Caco-2 (cell line): Measurements from ENCODE around the gene PAIP2B. TPM values are rescaled to one million over a fixed set of nuclear protein-coding genes. Genes with fewer than 3 reads are reported as not detected.

Experiments
- BruUV-seq: library from RNA; stranded (reverse); fragments of 400-500 nt; replicated peaks from 2 replicates; lab custom pipeline; 2021; lab: Mats Ljungman, UMichigan
- CTCF ChIA-PET: fragments of 300-600 bp; sonication (Branson Sonifier 250); formaldehyde crosslinking; loops from one replicate; lab custom pipeline; 2022; ENCODE audit warnings: antibody characterized with exemption; lab: Charles Lee
- POLR2A ChIA-PET: fragments of 300-600 bp; sonication (Branson Sonifier 250); formaldehyde crosslinking; loops from one replicate; lab custom pipeline; 2022; ENCODE audit warnings: antibody characterized with exemption; lab: Charles Lee
- DNase-seq, 2 experiments: peaks; one replicate each; pipeline versions ENCODE4 v3.0.0 to v3.0.0-alpha.2; 2020 to 2022
- H3K27me3 ChIP-seq: replicated peaks from 2 replicates; pipeline ENCODE4 v1.6.0; 2011; ENCODE audit warnings: low read length; ENCODE audit not compliant: control insufficient read depth, insufficient read depth
- H3K36me3 ChIP-seq: 2 replicates; pipeline ENCODE4 v1.5.1; 2011; ENCODE audit warnings: low read length; ENCODE audit not compliant: control insufficient read depth, insufficient read depth
- H3K4me1 ChIP-seq: fragments of 250-450 bp; sonication (Bioruptor Pico); 2 replicates; pipeline ENCODE4 v1.5.1; 2020; ENCODE audit warnings: mild to moderate bottlenecking
- H3K4me3 ChIP-seq: 2 replicates; pipeline ENCODE4 v1.5.1; 2011; ENCODE audit warnings: low read depth, mild to moderate bottlenecking, control low read depth, low read length
- H3K9me3 ChIP-seq: fragments of 250-450 bp; sonication (Bioruptor Pico); 2 replicates; pipeline ENCODE4 v1.5.1; 2020; ENCODE audit warnings: mild to moderate bottlenecking, moderate library complexity
- H3K27ac Mint-ChIP-seq: one replicate; pipeline ENCODE4 v1.8.0; 2022; ENCODE audit warnings: mixed read lengths; ENCODE audit not compliant: unreplicated experiment
- H3K27me3 Mint-ChIP-seq: one replicate; pipeline ENCODE4 v1.8.0; 2022; ENCODE audit warnings: mixed read lengths; ENCODE audit not compliant: insufficient read depth, unreplicated experiment
- H3K36me3 Mint-ChIP-seq: one replicate; pipeline ENCODE4 v1.8.0; 2022; ENCODE audit warnings: mild to moderate bottlenecking, mixed read lengths; ENCODE audit not compliant: insufficient read depth, unreplicated experiment
- H3K4me1 Mint-ChIP-seq: one replicate; pipeline ENCODE4 v1.8.0; 2022; ENCODE audit warnings: low read depth, mixed read lengths; ENCODE audit not compliant: unreplicated experiment
- H3K4me3 Mint-ChIP-seq: one replicate; pipeline ENCODE4 v1.8.0; 2022; ENCODE audit warnings: mild to moderate bottlenecking, moderate library complexity, mixed read lengths; ENCODE audit not compliant: unreplicated experiment
- H3K9me3 Mint-ChIP-seq: one replicate; pipeline ENCODE4 v1.8.0; 2022; ENCODE audit warnings: mixed read lengths; ENCODE audit not compliant: unreplicated experiment
- intact Hi-C: fragments of 100-400 bp; cut with micrococcal nuclease; formaldehyde crosslinking; loops from one replicate; pipeline ENCODE4 v1.10.0; 2022; ENCODE audit not compliant: unreplicated experiment
- total RNA-seq: library from RNA; stranded (reverse); gene quantifications from 2 replicates; pipeline ENCODE4 v1.2.3, GENCODE V29; 2022
- TF ChIP-seq, protein P1 (sequence below), 2 experiments: fragments of 200-600 bp in 1 of 2; IDR thresholded peaks; 1 replicate in 1 of 2; 2 replicates in 1 of 2; pipeline versions ENCODE4 v1.5.1 to v1.8.0; 2011 to 2022; ENCODE audit warnings: antibody characterized with exemption in 1 of 2, control low read depth in 1 of 2, inconsistent platforms in 1 of 2, low read depth in 1 of 2, low read length in 1 of 2, mild to moderate bottlenecking in 1 of 2, moderate library complexity in 1 of 2; ENCODE audit not compliant: insufficient read depth in 1 of 2, severe bottlenecking in 1 of 2, unreplicated experiment in 1 of 2

The PAIP2B gene
- total RNA-seq, 1 experiment from 2014 or later = 9.9 TPM

DNA sequence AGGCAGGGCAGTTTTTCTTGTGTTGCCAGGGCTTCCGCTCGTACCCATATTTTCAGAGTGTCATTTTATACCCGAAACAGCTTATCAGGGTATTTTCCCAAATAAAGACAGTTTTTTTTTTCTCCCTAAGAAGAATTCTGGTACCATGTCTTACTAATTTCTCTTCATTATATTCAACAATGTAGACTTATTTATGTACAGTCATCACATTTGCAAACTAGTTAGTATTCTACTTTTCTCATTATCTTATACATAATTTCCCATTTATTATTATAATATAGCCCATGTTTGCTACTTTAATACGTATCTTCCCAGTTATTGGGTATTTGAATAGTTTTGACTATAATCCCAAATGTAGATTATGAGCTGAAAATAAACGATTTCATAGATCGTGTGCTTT, 36.5 kb upstream of the PAIP2B start:
- CTCF ChIA-PET = no interaction called here
- TF ChIP-seq, protein P1, sequence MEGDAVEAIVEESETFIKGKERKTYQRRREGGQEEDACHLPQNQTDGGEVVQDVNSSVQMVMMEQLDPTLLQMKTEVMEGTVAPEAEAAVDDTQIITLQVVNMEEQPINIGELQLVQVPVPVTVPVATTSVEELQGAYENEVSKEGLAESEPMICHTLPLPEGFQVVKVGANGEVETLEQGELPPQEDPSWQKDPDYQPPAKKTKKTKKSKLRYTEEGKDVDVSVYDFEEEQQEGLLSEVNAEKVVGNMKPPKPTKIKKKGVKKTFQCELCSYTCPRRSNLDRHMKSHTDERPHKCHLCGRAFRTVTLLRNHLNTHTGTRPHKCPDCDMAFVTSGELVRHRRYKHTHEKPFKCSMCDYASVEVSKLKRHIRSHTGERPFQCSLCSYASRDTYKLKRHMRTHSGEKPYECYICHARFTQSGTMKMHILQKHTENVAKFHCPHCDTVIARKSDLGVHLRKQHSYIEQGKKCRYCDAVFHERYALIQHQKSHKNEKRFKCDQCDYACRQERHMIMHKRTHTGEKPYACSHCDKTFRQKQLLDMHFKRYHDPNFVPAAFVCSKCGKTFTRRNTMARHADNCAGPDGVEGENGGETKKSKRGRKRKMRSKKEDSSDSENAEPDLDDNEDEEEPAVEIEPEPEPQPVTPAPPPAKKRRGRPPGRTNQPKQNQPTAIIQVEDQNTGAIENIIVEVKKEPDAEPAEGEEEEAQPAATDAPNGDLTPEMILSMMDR (IDR thresholded peaks at IDR 0.05; ENCODE audit: insufficient read depth in 1 of 2, low read depth in 1 of 2, low read length in 1 of 2, severe bottlenecking in 1 of 2, unreplicated experiment in 1 of 2) = no peak
- no peak overlapping the region for H3K4me3 ChIP-seq
- no TSS peak for BruUV-seq
- Mint-ChIP-seq H3K27me3 (peaks cover 10% of the 10 kb centered on the region), H3K4me1 (no peaks in the 10 kb centered on the region), H3K27ac (no peak overlapping the region), H3K36me3 (no peaks in the 10 kb centered on the region), H3K9me3 (no peaks in the 10 kb centered on the region), H3K4me3 (no peak overlapping the region)
- H3K9me3 ChIP-seq = no peaks in the 10 kb centered on the region
- intact Hi-C loops = no loop called here
- no peaks in the 10 kb centered on the region for H3K4me1 ChIP-seq
- no peak for DNase-seq
- H3K27me3 ChIP-seq = no peaks in the 10 kb centered on the region
- POLR2A ChIA-PET = no interaction called here
- no peaks in the 10 kb centered on the region for H3K36me3 ChIP-seq

GRCh38 chr2:71261534-71261933, 34.6 kb upstream of the PAIP2B start:
- POLR2A ChIA-PET = no interaction called here
- Histone ChIP-seq H3K4me3 (no peak overlapping the region), H3K4me1 (no peaks in the 10 kb centered on the region), H3K27me3 (no peaks in the 10 kb centered on the region), H3K9me3 (no peaks in the 10 kb centered on the region), H3K36me3 (no peaks in the 10 kb centered on the region)
- BruUV-seq = no TSS peak
- TF ChIP-seq, protein P1 (IDR thresholded peaks at IDR 0.05; ENCODE audit: insufficient read depth in 1 of 2, low read depth in 1 of 2, low read length in 1 of 2, severe bottlenecking in 1 of 2, unreplicated experiment in 1 of 2) = no peak
- H3K9me3 Mint-ChIP-seq = no peaks in the 10 kb centered on the region
- CTCF ChIA-PET = no interaction called here
- no peak overlapping the region for H3K4me3 Mint-ChIP-seq
- peaks cover 16% of the 10 kb centered on the region for H3K27me3 Mint-ChIP-seq
- no peak for DNase-seq
- no peaks in the 10 kb centered on the region for H3K36me3 Mint-ChIP-seq
- no peak overlapping the region for H3K27ac Mint-ChIP-seq
- intact Hi-C loops = no loop called here
- H3K4me1 Mint-ChIP-seq = no peaks in the 10 kb centered on the region

GRCh38 chr2:71256421-71256820, 29.5 kb upstream of the PAIP2B start:
- no peak for DNase-seq
- intact Hi-C loops = no loop called here
- BruUV-seq = no TSS peak
- Histone ChIP-seq H3K27me3 (no peaks in the 10 kb centered on the region), H3K36me3 (no peaks in the 10 kb centered on the region), H3K4me3 (no peak overlapping the region), H3K4me1 (no peaks in the 10 kb centered on the region), H3K9me3 (no peaks in the 10 kb centered on the region)
- Mint-ChIP-seq H3K27me3 (peaks cover 17% of the 10 kb centered on the region), H3K27ac (no peak overlapping the region), H3K4me1 (no peaks in the 10 kb centered on the region), H3K9me3 (no peaks in the 10 kb centered on the region), H3K4me3 (no peak overlapping the region), H3K36me3 (no peaks in the 10 kb centered on the region)
- TF ChIP-seq, protein P1 (IDR thresholded peaks at IDR 0.05; ENCODE audit: insufficient read depth in 1 of 2, low read depth in 1 of 2, low read length in 1 of 2, severe bottlenecking in 1 of 2, unreplicated experiment in 1 of 2) = no peak
- POLR2A ChIA-PET = no interaction called here
- CTCF ChIA-PET = interaction anchor here (0.5 kb wide), 1 partner anchor 75 kb away, joined by 6 read pairs; the partner anchor contains the start of gene ZNF638
